ENCODE measurements around the gene ZEB1. TPM values are rescaled to one million over a fixed set of nuclear protein-coding genes. Genes with fewer than 3 reads are reported as not detected.

Gene ZEB1
- total and polyA plus RNA-seq, 2 of the 13 experiments (the other 11 are each of a cell fraction or from before 2014, with no cell fraction given), result 9.6 to 18.0 TPM

DNA sequence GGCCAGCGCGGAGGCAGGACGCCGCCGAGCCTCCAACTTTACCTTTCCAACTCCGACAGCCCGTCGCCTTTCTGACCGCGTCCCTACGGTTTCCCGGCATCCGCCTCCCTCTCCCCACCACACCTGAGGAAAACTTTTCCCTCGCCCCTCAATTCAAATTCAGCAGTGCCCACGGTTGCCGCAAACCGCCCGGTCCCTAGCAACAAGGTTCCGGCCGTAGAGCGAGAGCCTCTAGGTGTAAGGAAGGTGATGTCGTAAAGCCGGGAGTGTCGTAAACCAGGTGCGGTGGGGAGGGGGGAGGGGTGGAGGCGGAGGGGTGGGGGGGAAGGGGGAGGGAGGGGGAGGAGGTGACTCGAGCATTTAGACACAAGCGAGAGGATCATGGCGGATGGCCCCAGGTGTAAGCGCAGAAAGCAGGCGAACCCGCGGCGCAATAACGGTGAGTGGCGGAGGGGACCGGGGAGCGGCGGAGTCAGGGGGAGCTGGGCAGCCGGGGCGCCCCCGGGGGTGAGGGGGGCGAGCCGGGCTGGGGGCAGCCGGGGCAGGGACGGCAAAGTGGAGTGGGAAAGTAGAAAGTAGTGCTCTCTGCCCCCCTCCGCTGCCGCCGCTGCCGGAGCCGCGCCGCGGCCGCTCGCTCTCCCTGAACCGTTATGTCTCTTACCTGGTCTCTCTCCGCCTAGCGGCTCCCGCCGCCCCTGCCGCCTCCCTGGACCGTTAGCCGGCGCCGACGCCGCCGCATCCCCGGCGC is at the start of gene ZEB1 (continued):
- TF ChIP-seq ZNF574 (CRISPR knock-in tag; IDR thresholded peaks at IDR 0.05), result peak; percentile 66
- TF ChIP-seq, protein P1, sequence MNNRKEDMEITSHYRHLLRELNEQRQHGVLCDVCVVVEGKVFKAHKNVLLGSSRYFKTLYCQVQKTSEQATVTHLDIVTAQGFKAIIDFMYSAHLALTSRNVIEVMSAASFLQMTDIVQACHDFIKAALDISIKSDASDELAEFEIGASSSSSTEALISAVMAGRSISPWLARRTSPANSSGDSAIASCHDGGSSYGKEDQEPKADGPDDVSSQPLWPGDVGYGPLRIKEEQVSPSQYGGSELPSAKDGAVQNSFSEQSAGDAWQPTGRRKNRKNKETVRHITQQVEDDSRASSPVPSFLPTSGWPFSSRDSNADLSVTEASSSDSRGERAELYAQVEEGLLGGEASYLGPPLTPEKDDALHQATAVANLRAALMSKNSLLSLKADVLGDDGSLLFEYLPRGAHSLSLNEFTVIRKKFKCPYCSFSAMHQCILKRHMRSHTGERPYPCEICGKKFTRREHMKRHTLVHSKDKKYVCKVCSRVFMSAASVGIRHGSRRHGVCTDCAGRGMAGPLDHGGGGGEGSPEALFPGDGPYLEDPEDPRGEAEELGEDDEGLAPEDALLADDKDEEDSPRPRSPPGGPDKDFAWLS (CRISPR knock-in tag; IDR thresholded peaks at IDR 0.05; ENCODE audit: borderline replicate concordance), result no peak
- no peak; the same call in 1 of the 2 replicates for TF ChIP-seq TARDBP (CRISPR knock-in tag; IDR thresholded peaks at IDR 0.05)
- no peak for TF ChIP-seq ZNF276 (CRISPR knock-in tag; IDR thresholded peaks at IDR 0.05; ENCODE audit: low read depth)
- TF ChIP-seq, protein P2, sequence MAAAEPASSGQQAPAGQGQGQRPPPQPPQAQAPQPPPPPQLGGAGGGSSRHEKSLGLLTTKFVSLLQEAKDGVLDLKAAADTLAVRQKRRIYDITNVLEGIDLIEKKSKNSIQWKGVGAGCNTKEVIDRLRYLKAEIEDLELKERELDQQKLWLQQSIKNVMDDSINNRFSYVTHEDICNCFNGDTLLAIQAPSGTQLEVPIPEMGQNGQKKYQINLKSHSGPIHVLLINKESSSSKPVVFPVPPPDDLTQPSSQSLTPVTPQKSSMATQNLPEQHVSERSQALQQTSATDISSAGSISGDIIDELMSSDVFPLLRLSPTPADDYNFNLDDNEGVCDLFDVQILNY (CRISPR knock-in tag; conservative IDR thresholded peaks at IDR 0.05), result no peak; the same call in 1 of the 2 replicates
- no peak for TF ChIP-seq SP2 (CRISPR knock-in tag; IDR thresholded peaks at IDR 0.05)
- TF ChIP-seq ZNF10 (CRISPR knock-in tag; IDR thresholded peaks at IDR 0.05; ENCODE audit: borderline replicate concordance, low read depth), result no peak
- no peak for TF ChIP-seq HNF4G (IDR thresholded peaks at IDR 0.05; ENCODE audit: borderline replicate concordance, low read depth, low read length)
- no peak for TF ChIP-seq HNF4G (CRISPR knock-in tag; IDR thresholded peaks at IDR 0.05; ENCODE audit: borderline replicate concordance, low read depth)
- TF ChIP-seq NR3C1 (CRISPR knock-in tag; IDR thresholded peaks at IDR 0.05), result no peak
- peak; percentile 12; the same call in 1 of the 2 replicates for TF ChIP-seq MTERF4 (CRISPR knock-in tag; IDR thresholded peaks at IDR 0.05)
- TF ChIP-seq ETV5 (CRISPR knock-in tag; IDR thresholded peaks at IDR 0.05; ENCODE audit: borderline replicate concordance), result peak; percentile 97
- TF ChIP-seq, protein P3, sequence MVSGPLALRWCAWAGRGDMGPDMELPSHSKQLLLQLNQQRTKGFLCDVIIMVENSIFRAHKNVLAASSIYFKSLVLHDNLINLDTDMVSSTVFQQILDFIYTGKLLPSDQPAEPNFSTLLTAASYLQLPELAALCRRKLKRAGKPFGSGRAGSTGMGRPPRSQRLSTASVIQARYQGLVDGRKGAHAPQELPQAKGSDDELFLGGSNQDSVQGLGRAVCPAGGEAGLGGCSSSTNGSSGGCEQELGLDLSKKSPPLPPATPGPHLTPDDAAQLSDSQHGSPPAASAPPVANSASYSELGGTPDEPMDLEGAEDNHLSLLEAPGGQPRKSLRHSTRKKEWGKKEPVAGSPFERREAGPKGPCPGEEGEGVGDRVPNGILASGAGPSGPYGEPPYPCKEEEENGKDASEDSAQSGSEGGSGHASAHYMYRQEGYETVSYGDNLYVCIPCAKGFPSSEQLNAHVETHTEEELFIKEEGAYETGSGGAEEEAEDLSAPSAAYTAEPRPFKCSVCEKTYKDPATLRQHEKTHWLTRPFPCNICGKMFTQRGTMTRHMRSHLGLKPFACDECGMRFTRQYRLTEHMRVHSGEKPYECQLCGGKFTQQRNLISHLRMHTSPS (CRISPR knock-in tag; IDR thresholded peaks at IDR 0.05; ENCODE audit: low read depth), result no peak
- no peak for TF ChIP-seq ZBTB20 (CRISPR knock-in tag; IDR thresholded peaks at IDR 0.05; ENCODE audit: borderline replicate concordance, low read depth)
- TF ChIP-seq, protein P4, sequence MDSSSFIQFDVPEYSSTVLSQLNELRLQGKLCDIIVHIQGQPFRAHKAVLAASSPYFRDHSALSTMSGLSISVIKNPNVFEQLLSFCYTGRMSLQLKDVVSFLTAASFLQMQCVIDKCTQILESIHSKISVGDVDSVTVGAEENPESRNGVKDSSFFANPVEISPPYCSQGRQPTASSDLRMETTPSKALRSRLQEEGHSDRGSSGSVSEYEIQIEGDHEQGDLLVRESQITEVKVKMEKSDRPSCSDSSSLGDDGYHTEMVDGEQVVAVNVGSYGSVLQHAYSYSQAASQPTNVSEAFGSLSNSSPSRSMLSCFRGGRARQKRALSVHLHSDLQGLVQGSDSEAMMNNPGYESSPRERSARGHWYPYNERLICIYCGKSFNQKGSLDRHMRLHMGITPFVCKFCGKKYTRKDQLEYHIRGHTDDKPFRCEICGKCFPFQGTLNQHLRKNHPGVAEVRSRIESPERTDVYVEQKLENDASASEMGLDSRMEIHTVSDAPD (CRISPR knock-in tag; IDR thresholded peaks at IDR 0.05), result 0 out of 2 replicates have a peak, but pooled peaks have one; percentile 21
